NCI-H2196 treated with DMSO at 0.1 percent for 48 hours (cell line): ENCODE measurements around the gene ACCS.

Experiments used
- DNase-seq: peaks from one replicate; lab custom pipeline; 2025; ENCODE audit not compliant: unreplicated experiment; lab: John Stamatoyannopoulos, UW

Gene ACCS

DNA sequence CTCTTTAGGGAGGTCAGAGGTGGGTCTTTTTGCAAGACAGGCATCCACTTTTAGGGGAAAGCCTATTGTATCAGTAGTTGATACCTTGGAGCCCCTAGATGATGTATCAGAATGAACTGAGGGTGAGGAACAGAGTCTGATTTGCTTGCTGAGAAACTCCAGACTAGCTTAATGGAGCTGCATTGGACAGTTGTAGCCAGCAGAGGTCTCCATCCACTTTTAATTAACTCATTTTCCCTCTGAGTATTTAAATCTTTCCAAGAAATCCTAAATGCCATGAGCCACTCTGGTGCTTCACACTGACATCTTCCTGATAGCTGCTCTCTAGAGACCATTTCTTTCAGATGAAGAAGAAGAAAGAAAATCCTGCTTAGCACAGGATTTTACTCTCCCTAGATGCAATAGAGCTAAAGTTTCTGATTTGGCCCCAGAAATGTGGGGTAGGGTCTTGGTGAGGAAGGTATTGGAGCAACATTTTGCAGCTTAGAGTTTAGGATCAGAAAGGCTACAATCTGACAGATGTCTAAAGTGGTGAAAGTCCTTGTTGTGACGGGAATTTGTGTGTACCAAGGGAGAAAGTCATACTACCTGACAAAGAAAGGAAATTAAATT, 67.4 kb downstream of the ACCS start:
- no peak for DNase-seq
